GM10847 (cell line): Measurements from ENCODE around the gene ZNF580.

Experiments used
- POLR2A ChIP-seq: IDR thresholded peaks from 2 replicates; pipeline ENCODE4 v1.6.1; 2011; ENCODE audit not compliant: insufficient read length; ENCODE audit errors: extremely low read depth

ZNF580 gene

DNA sequence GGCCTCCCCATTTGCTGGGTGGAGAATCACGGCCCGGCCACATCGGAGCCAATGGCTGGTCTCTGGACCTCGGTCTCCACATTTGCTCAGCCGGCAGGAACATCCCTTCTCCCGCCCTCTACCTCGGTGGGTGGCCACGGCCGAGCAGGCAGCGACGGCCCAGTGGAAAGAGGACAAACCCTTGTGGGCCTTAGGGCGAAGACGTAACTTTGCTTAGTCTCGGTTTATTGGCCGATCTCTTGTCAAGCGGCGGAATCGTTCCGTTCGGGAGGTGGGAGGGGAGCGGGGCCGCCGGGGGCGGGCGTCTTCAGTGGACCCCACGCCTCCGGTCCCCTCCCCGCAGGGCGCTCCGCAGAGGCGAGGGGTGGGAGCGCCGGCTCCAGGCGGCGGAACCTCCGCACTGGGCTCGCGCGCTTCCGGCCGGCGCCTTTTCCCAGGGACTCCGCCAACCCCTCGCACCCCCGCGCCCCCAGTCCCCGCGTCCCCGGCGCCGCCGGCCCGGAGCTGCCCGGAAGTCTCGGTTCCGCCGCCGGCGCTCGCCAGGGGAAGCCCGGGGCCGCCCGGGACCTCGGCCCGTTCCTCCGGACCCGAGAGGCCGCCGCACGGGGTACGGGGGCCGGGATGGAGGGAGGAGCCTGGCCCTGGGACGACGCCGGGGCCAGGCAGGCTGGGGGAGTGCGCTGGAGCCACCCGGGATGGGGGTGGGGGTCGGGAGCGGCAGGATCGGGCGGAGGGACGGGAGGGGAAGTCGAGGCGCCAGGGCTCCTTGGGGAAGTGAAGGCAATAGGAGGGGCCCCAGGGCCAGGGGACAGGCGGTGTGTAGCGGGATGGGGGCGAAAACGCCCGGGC is at the start of gene ZNF580:
Gene ZNF580 (plus strand): TSS at position 426 of the 849 bp plus-strand sequence. CDS start 1,507 bp downstream, outside the sequence.
- TF ChIP-seq POLR2A: no peak

GRCh38 chr19:55591555-55591954 is 49.2 kb upstream of the ZNF580 start:
- TF ChIP-seq POLR2A: no peak

GRCh38 chr19:55592391-55593090 is 48.3 kb upstream of the ZNF580 start:
- no peak for TF ChIP-seq POLR2A

- no peak for TF ChIP-seq POLR2A
Measured at GRCh38 chr19:55593096-55593772, 47.6 kb upstream of the ZNF580 start.

GRCh38 chr19:55594996-55595545 is 45.7 kb upstream of the ZNF580 start:
- TF ChIP-seq POLR2A: no peak

- TF ChIP-seq POLR2A: no peak
Measured at GRCh38 chr19:55596304-55596703, 44.5 kb upstream of the ZNF580 start.

- no peak for TF ChIP-seq POLR2A
Measured at GRCh38 chr19:55597501-55597921, 43.3 kb upstream of the ZNF580 start.

GRCh38 chr19:55598034-55598433 is 42.8 kb upstream of the ZNF580 start:
- TF ChIP-seq POLR2A: no peak

DNA sequence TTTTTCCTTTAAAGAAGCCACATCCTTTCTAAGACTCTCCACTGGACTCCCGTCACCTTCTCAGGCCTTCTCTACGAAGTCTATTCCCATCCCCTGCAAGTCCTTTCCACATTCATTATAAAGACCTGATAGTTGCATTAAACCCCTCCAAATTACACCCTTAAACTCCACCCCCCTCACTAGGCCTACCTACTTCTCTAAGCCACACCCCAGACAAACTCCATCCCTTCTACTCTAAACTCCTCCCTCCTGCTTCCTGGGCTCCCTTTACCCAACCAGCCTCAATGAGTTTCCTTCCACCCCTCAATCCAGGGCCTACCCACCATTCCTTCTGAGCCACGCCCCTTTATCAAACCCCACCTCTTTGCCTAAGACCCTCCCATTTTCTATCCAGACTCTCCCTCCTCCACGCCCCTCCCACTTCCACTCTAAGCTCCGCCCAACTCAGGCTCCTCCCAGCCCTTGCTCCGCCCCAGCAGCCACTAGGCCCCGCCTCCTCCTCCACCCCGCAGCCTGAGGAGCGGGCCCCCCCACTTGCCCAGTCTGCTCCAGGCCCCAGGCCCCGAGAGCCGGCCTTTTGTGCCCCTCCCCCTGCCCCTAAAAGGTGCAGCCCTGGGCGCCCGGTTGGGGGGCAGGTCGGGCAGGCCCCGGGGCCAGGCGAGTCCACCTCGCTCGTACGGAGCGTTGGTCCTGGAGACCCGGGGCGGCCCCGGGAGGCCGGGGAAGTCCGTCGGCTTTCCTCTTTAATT is 41.9 kb upstream of the ZNF580 start:
- peak; percentile 33 for TF ChIP-seq POLR2A

DNA sequence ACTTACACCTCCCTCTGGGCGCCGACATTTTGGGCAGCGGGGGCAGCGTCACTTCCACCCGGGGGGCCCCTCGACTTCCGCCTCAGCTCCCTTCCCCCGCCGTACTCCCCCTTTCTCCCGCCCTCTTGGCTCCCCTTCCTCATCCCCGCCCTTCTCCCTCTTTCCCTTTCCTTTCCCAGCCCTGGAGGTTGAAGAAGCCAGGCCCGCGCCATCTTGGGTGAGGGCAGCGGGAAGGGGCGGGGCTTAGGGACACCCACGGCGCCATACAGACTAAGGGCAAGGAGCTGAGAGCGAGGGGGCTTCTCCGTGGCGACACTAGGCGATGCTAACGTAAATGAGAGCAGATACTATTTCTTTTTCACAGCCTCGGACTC is 41.3 kb upstream of the ZNF580 start, which contains the start of gene FIZ1:
Gene FIZ1 (minus strand): TSS at position 50 of the 374 bp plus-strand sequence. CDS start 1,652 bp downstream, outside the sequence.
- peak; percentile 18 for TF ChIP-seq POLR2A

DNA sequence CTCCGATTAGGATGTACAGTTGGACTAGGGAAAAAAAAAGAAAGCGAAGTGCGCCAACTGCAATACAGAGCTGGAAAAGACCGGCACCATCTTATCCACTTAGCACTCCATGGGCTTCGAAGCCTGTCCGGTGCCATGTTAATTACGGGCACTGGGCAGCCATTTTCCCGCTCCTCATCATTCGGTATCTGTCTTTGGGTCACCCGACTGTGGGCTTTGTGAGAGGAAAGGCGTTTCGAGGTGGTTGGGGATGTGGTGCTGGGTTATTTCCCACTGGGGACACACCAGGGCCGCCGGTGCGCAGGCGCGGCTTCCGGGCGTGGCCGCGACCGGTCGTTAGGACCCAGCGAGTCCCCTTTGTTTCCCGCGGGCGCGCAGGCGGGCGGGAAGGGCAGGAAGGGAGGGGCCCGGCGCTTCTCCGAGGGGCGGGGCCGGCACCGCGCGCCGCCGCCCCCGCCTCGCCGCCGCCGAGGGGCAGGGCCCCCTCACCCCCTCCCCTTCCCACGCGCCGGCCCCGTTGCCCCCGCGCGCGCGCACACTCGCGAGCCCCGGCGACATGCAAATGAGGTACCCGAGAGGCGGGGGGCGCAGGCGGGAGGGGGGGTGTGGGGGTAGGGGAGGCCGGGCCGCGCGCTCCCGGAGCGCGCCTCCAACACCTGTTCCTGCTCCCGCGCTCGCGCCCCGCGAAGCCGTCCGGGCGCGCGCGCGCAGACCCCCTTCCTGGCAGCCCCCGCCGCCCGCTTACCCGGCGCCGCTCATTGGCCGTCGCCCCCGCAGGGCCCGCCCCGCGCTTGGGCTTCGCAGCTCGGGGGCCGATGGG is 40.8 kb upstream of the ZNF580 start, which contains the start of gene ZNF524:
Gene ZNF524 (plus strand): TSS at position 447 of the 820 bp plus-strand sequence. CDS start 1,825 bp downstream, outside the sequence.
- no peak for TF ChIP-seq POLR2A

DNA sequence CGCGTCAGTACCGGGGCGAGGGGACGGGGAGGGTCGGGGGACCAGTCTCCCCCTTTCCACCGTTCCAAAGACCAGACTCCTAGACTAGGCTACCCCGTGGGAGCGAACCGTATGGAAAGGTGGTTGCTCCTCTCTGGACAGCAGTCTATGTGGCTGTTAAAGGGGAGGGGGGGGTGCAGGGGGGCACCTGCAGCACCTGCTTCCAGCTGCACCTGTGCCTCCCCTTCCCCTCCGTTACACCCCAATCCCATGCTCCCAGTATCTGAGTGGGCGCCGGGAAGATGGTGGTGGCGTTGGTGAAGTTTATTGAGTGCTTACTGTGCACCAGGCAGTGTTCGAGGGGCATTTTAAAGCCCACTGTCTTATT is 40.2 kb upstream of the ZNF580 start:
- TF ChIP-seq POLR2A: no peak

DNA sequence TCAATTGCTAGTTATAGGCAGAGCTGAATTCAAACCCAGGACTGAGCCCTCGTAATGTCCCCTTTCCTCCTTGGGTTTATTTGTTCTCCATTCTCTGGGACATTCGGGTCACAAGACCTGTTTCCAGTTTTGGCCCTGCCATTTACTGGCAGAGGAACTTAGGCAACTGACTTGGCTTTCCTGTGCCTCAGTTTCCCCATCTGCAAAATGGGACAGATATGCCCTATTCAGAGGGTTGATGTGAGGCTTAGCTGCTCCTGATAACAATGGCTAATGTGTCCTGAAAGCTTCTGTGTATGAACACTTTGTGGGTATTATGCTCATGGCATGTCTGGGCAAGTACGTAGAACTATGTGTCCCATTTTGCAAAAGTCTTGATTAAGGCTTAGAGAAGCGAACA is 39.7 kb upstream of the ZNF580 start:
- no peak for TF ChIP-seq POLR2A
